ENCODE measurements around the gene MAGI2.

MAGI2 gene

GRCh38 chr7:79453558-79454360, at the start of gene MAGI2:
Gene MAGI2 (minus strand): TSS chr7:79453667. CDS start chr7:79453320, 347 bp downstream.
- peak; percentile 63 for DNase-seq (ENCODE audit: low read depth, low spot score)

- no peak for DNase-seq (ENCODE audit: low read depth, low spot score)
Measured at GRCh38 chr7:79502151-79502550, 48.7 kb upstream of the MAGI2 start.

- no peak for DNase-seq (ENCODE audit: low read depth, low spot score)
Measured at GRCh38 chr7:79500759-79501158, 47.3 kb upstream of the MAGI2 start.

- DNase-seq (ENCODE audit: low read depth, low spot score): no peak
Measured at GRCh38 chr7:79497728-79498127, 44.3 kb upstream of the MAGI2 start.

GRCh38 chr7:79495544-79496272, 42.2 kb upstream of the MAGI2 start:
- no peak for DNase-seq (ENCODE audit: low read depth, low spot score)

- DNase-seq (ENCODE audit: low read depth, low spot score): no peak
Measured at GRCh38 chr7:79494046-79494445, 40.6 kb upstream of the MAGI2 start.

GRCh38 chr7:79489371-79489770, 35.9 kb upstream of the MAGI2 start:
- no peak for DNase-seq (ENCODE audit: low read depth, low spot score)

GRCh38 chr7:79478386-79478785, 24.9 kb upstream of the MAGI2 start:
- no peak for DNase-seq (ENCODE audit: low read depth, low spot score)

GRCh38 chr7:79475455-79475854, 22.0 kb upstream of the MAGI2 start:
- DNase-seq (ENCODE audit: low read depth, low spot score): no peak

- no peak for DNase-seq (ENCODE audit: low read depth, low spot score)
Measured at GRCh38 chr7:79471699-79472098, 18.2 kb upstream of the MAGI2 start.

GRCh38 chr7:79471283-79471682, 17.8 kb upstream of the MAGI2 start:
- DNase-seq (ENCODE audit: low read depth, low spot score): no peak

- no peak for DNase-seq (ENCODE audit: low read depth, low spot score)
Measured at GRCh38 chr7:79465551-79465950, 12.1 kb upstream of the MAGI2 start.

- no peak for DNase-seq (ENCODE audit: low read depth, low spot score)
Measured at GRCh38 chr7:79464051-79464450, 10.6 kb upstream of the MAGI2 start.

GRCh38 chr7:79462390-79462789, 8.9 kb upstream of the MAGI2 start:
- DNase-seq (ENCODE audit: low read depth, low spot score): no peak

GRCh38 chr7:79461660-79462059, 8.2 kb upstream of the MAGI2 start:
- DNase-seq (ENCODE audit: low read depth, low spot score): peak; percentile 18

- no peak for DNase-seq (ENCODE audit: low read depth, low spot score)
Measured at GRCh38 chr7:79459381-79459780, 5.9 kb upstream of the MAGI2 start.

GRCh38 chr7:79458796-79459195, 5.3 kb upstream of the MAGI2 start:
- DNase-seq (ENCODE audit: low read depth, low spot score): no peak

GRCh38 chr7:79455173-79455790, 1.8 kb upstream of the MAGI2 start:
- DNase-seq (ENCODE audit: low read depth, low spot score): no peak

GRCh38 chr7:79454361-79454960, 994 bp upstream of the MAGI2 start:
- no peak for DNase-seq (ENCODE audit: low read depth, low spot score)

GRCh38 chr7:79453266-79453557, 255 bp downstream of the MAGI2 start:
- DNase-seq (ENCODE audit: low read depth, low spot score): no peak

- no peak for DNase-seq (ENCODE audit: low read depth, low spot score)
Measured at GRCh38 chr7:79452495-79453265, 787 bp downstream of the MAGI2 start.
